Measurements from ENCODE around the gene NDUFB10. TPM values are rescaled to one million over a fixed set of nuclear protein-coding genes. Genes with fewer than 3 reads are reported as not detected.

NDUFB10 gene
- total RNA-seq (2014; rRNA removed; shearing (Covaris generic)) (244 and 280 TPM in 2 replicates), polyA plus RNA-seq (2016; fragmentation: Nextera tagmentation; extraction: Ambion mirVana) (495 and 527 TPM in 2 replicates)
- long read RNA-seq, transcript NDUFB10-201 (4 exons, 705 nt), result major isoform, 88 of 98 reads
- long read RNA-seq, partial matches to known transcripts, result 0 of 98 reads
- long read RNA-seq, other reads (novel, unspliced or antisense), result 2 of 98 reads

DNA sequence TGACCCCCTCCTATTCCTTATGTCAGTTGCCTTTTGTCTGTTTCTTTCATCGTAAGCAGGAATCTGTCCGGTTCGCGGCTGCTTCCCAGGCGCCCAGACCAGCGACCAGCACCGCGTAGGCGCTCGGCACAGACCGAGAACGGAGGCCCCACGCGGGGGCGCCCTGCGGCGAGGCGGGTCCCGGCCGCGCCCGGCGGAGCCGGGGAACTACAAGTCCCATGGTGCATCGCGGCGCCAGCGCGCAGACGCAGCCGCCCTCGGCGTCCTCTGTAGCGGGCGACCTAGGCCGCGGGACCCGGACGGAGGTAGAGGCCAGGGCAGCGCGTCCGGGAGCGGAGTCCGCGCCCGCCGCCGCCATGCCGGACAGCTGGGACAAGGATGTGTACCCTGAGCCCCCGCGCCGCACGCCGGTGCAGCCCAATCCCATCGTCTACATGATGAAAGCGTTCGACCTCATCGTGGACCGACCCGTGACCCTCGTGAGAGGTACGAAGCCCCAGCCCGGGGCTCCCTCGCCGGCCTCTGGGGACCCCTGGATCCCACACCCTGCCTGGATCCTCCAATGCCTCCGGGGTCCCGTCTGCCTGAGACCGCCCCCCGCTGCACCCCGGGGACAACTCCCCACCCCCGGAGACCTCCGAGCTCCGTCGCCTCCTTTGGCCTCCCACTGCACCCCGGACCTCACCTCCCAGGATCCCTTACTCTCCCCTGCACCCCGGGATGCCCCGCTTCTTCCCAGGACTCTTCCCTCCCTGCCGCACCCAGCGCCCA, at the start of gene NDUFB10:
TSS of gene NDUFB10 (plus strand) at position 270 of the 771 bp plus-strand sequence. CDS start at position 357, 87 bp downstream.
- Histone ChIP-seq H3K27me3 (ENCODE audit: insufficient read depth) (no peaks in the 10 kb centered on the region), H3K4me2 (peak within 1 kb of the TSS; percentile 91), H3K4me1 (ENCODE audit: insufficient read depth) (peaks cover 33% of the 10 kb centered on the region; the same call in 1 of the 2 replicates), H4K20me1 (replicated peaks; ENCODE audit: insufficient read depth) (peaks cover 27% of the 10 kb centered on the region), H3K79me2 (replicated peaks; ENCODE audit: insufficient read depth) (peaks cover 31% of the 10 kb centered on the region), H3K9me2 (ENCODE audit: insufficient read depth) (no peaks in the 10 kb centered on the region), H3F3A (replicated peaks; ENCODE audit: low read depth) (peaks cover 49% of the 10 kb centered on the region), H3K27ac (ENCODE audit: low read depth) (peak within 1 kb of the TSS; percentile 84), H3K4me3 (peak within 1 kb of the TSS; percentile 89), H2AFZ (peak within 1 kb of the TSS; percentile 97), H3K36me3 (ENCODE audit: insufficient read depth) (peaks cover 25% of the 10 kb centered on the region)
- DNase-seq (ENCODE audit: low spot score) (peak; percentile 92), ATAC-seq (peak; percentile 60)
- H3K4me1 Mint-ChIP-seq, result peaks cover 33% of the 10 kb centered on the region
- H3K9me3 Mint-ChIP-seq, result peaks cover 8% of the 10 kb centered on the region; the same call in 2 of the 3 replicates
- H3K27ac Mint-ChIP-seq, result peak within 1 kb of the TSS; percentile 90
- peaks cover 42% of the 10 kb centered on the region for H3K36me3 Mint-ChIP-seq (ENCODE audit: low read depth)
- H3K27me3 Mint-ChIP-seq (ENCODE audit: insufficient read depth, low read depth, poor library complexity), result peaks cover 52% of the 10 kb centered on the region
- TF ChIP-seq, protein P1, sequence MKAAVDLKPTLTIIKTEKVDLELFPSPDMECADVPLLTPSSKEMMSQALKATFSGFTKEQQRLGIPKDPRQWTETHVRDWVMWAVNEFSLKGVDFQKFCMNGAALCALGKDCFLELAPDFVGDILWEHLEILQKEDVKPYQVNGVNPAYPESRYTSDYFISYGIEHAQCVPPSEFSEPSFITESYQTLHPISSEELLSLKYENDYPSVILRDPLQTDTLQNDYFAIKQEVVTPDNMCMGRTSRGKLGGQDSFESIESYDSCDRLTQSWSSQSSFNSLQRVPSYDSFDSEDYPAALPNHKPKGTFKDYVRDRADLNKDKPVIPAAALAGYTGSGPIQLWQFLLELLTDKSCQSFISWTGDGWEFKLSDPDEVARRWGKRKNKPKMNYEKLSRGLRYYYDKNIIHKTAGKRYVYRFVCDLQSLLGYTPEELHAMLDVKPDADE (IDR thresholded peaks at IDR 0.05), result peak; percentile 69; the same call in 1 of the 2 replicates
- TF ChIP-seq POLR2AphosphoS5 (IDR thresholded peaks at IDR 0.05; ENCODE audit: low read depth) (peak; percentile 96), CREB1 (CRISPR knock-in tag; IDR thresholded peaks at IDR 0.05; ENCODE audit: low read depth) (peak; percentile 76), JUNB (IDR thresholded peaks at IDR 0.05; ENCODE audit: unreplicated experiment) (no peak), EZH2 (IDR thresholded peaks at IDR 0.05; ENCODE audit: low read depth, unreplicated experiment) (no peak)
- TF ChIP-seq, protein P2, sequence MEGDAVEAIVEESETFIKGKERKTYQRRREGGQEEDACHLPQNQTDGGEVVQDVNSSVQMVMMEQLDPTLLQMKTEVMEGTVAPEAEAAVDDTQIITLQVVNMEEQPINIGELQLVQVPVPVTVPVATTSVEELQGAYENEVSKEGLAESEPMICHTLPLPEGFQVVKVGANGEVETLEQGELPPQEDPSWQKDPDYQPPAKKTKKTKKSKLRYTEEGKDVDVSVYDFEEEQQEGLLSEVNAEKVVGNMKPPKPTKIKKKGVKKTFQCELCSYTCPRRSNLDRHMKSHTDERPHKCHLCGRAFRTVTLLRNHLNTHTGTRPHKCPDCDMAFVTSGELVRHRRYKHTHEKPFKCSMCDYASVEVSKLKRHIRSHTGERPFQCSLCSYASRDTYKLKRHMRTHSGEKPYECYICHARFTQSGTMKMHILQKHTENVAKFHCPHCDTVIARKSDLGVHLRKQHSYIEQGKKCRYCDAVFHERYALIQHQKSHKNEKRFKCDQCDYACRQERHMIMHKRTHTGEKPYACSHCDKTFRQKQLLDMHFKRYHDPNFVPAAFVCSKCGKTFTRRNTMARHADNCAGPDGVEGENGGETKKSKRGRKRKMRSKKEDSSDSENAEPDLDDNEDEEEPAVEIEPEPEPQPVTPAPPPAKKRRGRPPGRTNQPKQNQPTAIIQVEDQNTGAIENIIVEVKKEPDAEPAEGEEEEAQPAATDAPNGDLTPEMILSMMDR (conservative IDR thresholded peaks at IDR 0.05; ENCODE audit: low read depth in 2 of 2), result peak; percentile 44 to 70; a peak in 3 of 4 replicates
- H3K4me3 Mint-ChIP-seq, result peak within 1 kb of the TSS; percentile 92

- Histone ChIP-seq H3K27me3 (ENCODE audit: insufficient read depth) (peaks cover 3% of the 10 kb centered on the region; the same call in 1 of the 2 replicates), H2AFZ (no peak overlapping the region), H3K4me2 (no peak overlapping the region), H3K4me1 (ENCODE audit: insufficient read depth) (peaks cover 3% of the 10 kb centered on the region; the same call in 1 of the 2 replicates), H3K27ac (ENCODE audit: low read depth) (no peak overlapping the region), H3K4me3 (no peak overlapping the region), H3K79me2 (replicated peaks; ENCODE audit: insufficient read depth) (no peaks in the 10 kb centered on the region), H4K20me1 (replicated peaks; ENCODE audit: insufficient read depth) (no peaks in the 10 kb centered on the region), H3K36me3 (ENCODE audit: insufficient read depth) (no peaks in the 10 kb centered on the region), H3K9me2 (ENCODE audit: insufficient read depth) (no peaks in the 10 kb centered on the region), H3F3A (replicated peaks; ENCODE audit: low read depth) (no peaks in the 10 kb centered on the region)
- H3K27me3 Mint-ChIP-seq (ENCODE audit: insufficient read depth, low read depth, poor library complexity), result peaks cover 17% of the 10 kb centered on the region
- peaks cover 16% of the 10 kb centered on the region for H3K4me1 Mint-ChIP-seq
- DNase-seq (ENCODE audit: low spot score) (no peak), ATAC-seq (no peak)
- no peak overlapping the region for H3K4me3 Mint-ChIP-seq
- H3K27ac Mint-ChIP-seq, result no peak overlapping the region
- H3K36me3 Mint-ChIP-seq (ENCODE audit: low read depth), result no peaks in the 10 kb centered on the region
- H3K9me3 Mint-ChIP-seq, result no peaks in the 10 kb centered on the region
- TF ChIP-seq ZNF114 (CRISPR knock-in tag; IDR thresholded peaks at IDR 0.05) (no peak), POLR2AphosphoS5 (IDR thresholded peaks at IDR 0.05; ENCODE audit: low read depth) (no peak), JUNB (IDR thresholded peaks at IDR 0.05; ENCODE audit: unreplicated experiment) (no peak), EZH2 (IDR thresholded peaks at IDR 0.05; ENCODE audit: low read depth, unreplicated experiment) (no peak), STAT1 (IDR thresholded peaks at IDR 0.05; ENCODE audit: unreplicated experiment) (no peak)
- TF ChIP-seq, protein P2 (conservative IDR thresholded peaks at IDR 0.05; ENCODE audit: low read depth in 2 of 2), result no peak
Measured at GRCh38 chr16:1909561-1910231, 49.6 kb upstream of the NDUFB10 start.
